B cell (primary cell): Measurements from ENCODE around the gene CRTAP.

Experiments
- CTCF ChIP-seq: fragments of 200-600 bp; IDR thresholded peaks from one replicate; pipeline ENCODE4 v1.8.0; 2022; ENCODE audit warnings: antibody characterized with exemption, mild to moderate bottlenecking
- EZH2 ChIP-seq: IDR thresholded peaks from 2 replicates; pipeline ENCODE4 v1.6.1; 2012; ENCODE audit warnings: borderline replicate concordance, low read depth, mild to moderate bottlenecking, moderate library complexity, low read length; ENCODE audit not compliant: insufficient read depth, poor library complexity, severe bottlenecking

- TF ChIP-seq CTCF, result no peak
- no peak for TF ChIP-seq EZH2
These were observed 14.1 kb upstream of the CRTAP start for GRCh38 chr3:33099701-33100100.
